GM19238 (cell line): ENCODE measurements around the gene CCDC194.

ENCODE experiments used
- DNase-seq: peaks from one replicate; pipeline ENCODE4 v3.0.0; 2011; ENCODE audit warnings: low spot score; ENCODE audit not compliant: insufficient read length

The CCDC194 gene

DNA sequence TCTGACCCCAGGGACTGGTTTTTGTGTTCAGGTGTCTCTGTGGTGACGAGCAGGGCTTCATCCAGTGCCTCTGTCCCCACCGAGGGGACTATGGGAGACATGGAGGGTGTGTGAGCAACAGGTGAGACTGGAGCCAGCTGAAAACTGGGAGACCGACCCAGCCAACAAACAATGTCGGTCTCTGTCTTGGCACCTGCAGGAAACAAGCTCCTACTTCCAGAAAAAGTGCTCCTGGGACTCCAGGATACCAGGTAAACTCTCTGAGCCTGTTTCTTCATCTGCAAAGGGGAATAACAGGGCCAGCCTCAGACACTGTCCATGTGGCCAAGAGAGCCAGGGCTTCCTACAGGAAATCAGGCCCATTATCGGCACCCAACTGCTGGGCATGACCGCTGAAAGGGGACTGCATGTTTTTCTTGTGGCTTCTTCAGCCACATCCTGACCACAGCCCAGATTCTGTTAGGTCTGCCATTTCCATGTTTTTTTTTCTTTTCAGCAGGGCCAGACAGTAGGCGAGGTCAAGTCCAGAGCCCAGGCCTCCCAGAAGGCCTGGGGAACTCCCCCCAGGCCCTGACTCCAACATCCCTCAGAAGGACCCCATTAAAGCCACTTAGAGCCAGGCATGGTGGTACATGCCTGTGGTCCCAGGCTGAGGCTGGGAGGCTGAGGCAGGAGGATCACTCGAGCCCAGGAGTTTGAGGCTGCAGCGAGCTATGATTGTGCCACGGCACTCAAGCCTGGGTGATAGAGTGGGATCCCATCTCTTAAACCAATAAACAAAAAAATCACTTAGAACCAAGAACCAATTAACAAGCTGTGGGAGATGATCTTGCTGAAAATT lies 12.3 kb upstream of the CCDC194 start:
- peak; percentile 70 for DNase-seq

DNA sequence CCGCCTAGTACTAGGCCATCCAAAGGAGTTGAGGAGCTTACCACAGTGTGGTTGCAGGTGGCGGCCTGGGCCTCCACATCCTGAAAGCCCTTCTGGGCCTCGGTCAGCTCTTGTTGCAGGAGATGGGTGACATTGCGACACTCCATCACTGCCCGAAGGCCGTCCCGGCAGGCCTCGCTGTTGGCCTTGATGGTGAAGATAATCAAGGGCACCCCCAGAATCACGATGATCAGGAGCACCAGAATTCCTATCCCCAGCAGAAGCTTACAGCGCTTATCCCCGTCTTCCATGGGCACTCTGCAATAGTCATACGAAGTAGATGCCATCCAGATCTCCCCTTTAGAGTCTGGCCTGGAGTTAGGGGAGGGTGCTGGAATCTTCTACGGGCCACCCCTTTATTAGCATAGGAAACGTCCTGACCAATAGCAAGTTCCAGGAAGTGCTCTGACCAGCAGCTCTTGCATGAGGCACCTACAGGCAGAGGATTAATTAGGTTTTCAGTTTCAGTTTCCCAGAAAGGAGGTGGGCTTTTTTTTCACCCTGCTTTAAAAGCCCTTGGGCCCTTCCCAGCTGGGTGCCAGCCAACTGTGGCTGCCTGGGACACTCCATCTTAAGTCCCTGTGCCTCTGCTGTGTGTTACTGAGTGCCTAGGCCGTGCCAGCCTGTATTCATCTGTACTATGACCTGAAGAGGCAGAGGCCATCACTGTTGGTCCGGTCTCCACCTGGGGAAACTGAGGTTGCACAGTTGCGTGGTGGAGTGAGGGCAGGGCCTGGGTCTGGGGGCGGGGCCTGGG lies 11.5 kb upstream of the CCDC194 start, which contains the start of gene BST2:
Gene BST2, minus strand, starts transcription at position 381 of the 796 bp plus-strand sequence. Its CDS starts 55 bp downstream, at position 326.
- peak; percentile 94 for DNase-seq

DNA sequence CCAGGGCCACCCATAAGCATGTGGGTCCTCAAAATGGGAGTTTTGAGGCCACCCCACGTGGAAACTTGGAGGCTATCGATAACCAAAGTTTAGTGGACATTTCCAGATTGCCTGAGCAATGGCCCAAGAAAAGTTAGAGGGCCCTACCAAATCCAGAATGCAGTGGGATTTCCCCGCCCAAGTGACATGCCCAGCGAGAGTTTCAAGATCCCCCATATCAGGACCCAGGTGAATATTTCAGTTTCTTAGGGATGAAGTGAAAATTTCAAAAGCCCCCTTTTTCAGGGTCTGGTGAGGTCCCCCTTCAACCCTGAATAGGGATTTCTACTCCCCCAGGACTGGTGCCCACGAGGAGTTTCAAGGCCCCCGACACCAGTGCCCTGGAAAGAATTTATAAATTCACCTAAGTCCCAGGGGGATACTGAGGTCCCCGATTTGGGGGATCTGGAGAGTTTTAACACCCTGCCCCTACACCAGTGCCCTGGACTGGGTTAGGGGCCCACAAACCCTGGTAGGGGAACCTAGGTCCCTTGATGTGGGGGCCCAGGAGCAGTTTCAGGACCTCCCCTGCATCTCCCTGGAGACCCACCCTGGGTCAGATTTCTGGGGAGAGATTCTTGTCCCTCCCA lies 10.7 kb upstream of the CCDC194 start:
- no peak for DNase-seq

DNA sequence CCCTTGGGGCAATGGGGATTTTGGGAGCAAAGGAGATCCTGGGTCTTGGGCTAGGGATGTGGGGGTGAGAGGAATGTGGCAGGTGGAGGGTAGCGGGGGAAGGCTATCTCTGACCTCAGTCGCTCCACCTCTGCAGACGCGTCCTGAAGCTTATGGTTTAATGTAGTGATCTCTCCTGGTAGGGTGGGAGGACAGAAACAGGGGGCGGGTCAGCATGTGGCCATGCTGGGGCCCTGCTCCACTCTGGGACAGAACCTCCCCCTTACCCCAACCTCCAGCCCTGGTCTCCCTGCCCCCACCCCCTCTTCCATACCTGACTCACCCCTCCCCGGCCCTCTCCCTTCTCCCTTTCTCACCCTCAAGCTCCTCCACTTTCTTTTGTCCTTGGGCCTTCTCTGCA lies 10.0 kb upstream of the CCDC194 start:
- DNase-seq = no peak

DNA sequence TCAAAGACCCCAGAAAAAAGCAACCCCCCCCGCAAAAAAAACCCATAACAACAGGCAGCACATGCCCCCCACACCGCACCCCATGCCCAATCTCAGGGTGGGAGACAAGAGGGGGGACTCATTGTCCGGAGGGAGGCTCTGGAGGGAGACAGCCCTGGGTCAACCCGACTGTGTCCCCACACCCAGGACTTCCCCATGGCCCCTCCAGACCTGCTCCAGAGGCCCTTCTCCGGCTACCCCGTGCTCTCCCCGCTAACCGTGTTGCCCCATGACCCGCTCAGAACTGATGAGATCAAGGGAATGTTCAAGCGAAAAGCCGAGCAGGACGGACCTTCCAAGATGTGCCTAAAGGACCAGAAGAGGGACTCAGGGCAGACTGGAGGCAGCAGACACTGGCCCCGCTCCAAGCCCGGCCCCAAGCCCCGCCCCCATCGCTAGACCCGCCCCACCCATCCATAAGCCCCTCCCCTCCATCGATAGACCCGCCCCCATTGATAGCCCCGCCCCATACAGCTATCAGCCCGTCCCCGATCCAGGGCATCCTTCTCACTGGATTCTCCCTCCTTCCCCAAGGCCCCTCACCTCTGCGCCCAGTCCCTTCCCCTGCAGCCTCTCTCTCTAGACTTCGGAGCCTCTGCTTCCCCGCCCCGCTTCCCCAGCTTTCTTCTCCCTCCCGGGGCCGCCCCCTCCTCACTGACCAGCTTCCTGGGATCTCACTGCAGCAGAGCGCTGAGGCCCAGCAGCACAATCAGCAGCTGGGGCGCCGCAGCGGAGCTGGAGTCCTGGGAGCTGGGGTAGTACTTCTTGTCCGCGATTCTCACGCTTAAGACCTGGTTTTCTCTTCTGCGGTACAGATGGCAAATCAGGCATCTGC lies 9.2 kb upstream of the CCDC194 start:
- DNase-seq = peak; percentile 62

DNA sequence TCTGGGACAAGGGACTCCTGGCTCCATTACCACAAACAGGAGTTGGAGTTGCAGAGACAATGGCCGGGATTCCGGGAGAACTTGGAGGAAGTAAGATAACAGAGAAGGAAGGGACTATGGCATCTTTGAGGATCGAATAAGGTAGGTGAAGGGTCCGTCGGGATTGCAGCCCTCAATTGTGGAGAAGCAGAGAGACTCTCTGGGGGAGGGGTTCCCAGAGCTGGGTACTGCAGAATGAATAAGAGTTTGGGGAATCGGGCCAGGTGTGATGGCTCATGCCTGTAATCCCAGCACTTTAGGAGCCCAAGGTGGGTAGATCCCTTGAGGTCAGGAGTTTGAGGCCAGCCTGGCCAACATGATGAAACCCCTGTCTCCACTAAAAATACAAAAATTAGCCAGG lies 7.6 kb upstream of the CCDC194 start:
- no peak for DNase-seq

DNA sequence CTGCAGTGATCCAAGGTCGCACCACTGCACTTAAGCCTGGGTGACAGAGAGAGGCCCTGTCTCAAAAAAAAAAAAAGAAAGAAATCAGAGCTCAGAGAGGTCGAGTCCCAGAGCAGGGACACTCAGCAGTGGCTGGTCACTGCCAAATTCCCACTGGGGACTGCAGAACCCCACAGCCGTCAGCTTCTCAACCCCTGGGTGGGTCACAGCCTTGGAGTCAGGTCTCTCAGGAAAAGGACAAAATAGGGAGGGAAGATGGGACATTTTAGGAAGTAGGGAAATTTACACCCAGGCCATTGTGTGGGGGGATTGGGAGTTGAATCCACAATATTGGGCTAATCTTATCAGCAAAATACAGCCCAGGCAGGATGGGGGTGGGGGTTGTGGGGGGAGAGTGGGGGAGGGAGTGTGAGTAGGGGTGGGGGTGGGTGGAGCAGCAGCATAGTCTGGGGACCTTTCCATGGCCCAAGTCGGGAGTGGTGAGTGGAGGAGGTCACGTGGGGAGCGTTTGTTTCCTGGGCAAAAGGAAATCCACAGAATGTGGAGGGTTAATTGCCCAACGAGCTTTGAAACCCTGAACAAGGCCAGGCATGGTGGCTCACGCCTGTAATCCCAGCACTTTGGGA lies 5.0 kb upstream of the CCDC194 start:
- no peak for DNase-seq

DNA sequence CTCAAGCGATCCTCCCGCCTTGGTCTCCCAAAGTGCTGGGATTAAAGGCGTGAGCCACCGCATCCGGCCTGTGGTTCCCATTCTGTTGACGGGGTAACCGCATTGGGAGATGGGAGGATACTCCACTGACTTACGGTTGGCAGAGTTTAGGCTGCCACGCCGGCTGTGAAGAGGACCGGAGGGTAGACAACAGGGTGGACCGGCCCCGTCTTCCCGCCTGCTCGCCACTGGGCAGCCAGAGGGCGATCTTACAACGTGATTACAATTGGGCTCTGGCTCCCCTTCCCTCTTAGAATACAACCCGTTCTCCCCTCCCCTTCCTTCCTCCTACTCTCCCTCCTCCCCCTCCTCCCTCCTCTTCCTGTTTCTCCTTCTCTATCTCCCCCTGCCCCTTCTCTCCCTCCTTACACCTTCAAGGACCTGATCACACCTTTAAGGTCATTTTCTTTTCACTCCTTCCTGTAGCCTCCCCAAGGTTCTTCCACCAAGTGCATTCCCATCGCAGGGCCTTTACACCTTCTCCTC lies 957 bp upstream of the CCDC194 start:
- DNase-seq = no peak

DNA sequence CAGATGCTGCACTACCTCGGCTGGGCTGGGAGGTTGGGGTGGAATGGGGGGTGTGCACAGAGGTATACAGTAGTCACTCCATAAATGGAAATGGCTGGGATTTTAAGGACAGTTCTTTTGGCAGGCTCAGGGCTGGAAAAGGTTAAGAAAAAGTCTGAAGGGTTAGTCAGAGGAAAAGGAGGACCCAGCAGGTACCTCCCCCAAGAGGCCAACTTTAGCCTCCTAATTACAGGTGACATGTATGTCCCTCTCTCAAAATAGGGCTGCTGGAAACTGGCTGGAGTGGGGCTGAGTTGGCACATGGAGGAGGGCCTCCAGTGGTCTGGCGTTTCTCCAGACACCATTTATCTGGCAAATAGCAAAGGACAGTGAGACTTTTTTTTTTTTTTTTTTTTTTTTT lies 994 bp downstream of the CCDC194 start:
- DNase-seq = no peak

DNA sequence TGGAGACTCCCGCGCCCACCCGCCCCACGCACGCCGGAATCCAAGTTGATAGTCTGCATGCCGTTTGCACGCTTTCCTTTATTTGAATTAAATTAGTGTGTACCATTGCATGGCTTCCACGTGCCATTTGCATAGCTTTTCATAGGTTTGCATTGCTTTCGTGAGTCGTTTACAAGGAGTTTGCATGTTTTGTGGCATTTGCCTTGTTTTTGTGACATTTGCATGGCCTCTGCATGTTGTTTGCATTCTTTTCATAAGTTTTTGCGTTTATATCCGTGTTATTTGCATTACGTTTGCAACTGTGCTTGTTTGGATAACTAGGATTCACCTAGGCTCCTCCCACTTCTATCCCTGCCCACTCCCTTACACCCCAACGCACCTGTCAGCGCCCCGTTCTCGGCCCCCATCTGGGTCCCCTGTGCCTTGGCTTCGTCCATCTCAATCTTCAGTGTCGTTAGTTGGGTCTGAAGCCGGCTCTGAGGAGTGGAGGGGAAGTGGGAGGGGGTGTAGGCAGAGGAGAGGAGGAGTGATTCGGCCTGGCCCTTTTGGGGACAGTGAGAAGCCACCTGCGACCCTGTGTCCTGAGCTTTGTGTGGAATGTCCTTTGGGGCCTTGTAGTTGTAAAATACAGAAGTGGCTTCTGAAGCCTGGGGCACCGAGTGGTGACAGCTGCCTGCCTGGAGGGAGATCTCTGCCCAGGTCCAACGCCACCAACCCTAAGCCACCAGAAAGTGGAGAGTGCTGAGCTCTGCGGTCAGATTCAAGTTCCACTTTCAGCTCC lies 2.4 kb downstream of the CCDC194 start:
- DNase-seq = no peak

DNA sequence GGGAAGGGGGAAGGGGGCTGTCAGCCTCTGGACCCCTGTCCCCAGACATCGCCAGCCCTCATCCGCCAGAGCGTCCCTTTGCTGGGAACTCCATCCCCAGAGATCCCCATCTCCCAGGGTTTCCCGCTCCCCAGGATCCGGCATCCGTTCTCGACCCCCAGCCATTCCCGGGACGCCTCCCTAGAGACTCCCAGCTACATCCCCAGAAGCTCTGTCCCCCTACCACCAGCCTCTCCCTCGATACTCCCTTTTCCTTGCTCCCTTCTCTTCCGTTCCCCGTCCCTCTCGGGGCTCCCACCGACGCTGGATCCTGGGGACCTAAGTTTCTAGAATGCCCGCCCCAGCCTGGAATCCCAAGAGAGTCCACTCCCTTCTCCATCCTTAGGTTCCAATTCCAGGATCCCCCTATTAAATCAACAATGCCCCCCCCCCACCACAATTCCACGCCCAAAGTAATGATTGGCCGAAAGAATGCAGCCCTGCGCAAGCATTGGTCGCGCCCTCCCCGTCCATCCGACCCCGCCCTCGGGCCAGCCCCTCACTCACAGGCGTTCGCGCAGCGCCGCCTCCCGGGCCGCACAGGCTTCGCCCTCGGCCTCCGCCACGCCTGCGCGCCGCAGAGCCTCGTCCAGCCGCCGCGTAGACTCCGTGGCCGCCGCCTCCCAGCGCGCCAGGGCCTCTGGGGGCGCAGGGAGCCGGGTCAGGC lies 3.2 kb downstream of the CCDC194 start:
- peak; percentile 94 for DNase-seq

DNA sequence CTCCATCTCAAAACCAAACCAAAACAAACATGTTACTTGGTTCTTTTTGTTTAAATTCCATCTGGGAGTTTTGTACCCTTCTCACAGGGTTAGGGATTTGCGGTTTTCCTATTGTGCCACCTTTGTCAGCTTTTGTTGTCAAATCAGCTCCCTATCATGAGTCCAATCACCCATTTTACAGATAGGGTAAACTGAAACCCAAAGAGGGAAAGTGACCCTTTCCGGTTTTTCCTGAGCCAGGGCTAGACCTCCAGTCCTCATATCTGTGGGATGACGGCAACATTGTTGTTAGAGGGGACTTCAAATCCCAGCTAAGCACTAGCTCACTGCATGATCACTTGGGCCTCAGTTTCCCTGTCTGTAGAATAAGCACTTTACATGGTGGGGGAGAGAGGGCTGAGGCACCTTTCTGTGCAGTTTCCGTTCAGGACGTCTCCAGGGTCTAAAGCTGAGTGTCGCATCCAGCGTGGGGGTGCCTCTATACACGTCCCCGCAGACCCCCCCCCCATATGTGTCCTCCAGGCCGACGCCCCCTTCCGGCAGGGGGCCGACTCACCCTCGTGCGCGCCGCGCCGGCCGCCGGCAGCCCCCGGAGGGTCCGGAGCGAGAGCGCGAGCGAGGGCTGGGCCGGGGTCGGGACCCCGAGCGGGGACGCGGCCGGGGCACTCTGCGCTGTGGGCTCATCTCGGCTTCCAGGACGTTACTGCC lies 3.9 kb downstream of the CCDC194 start:
- no peak for DNase-seq

DNA sequence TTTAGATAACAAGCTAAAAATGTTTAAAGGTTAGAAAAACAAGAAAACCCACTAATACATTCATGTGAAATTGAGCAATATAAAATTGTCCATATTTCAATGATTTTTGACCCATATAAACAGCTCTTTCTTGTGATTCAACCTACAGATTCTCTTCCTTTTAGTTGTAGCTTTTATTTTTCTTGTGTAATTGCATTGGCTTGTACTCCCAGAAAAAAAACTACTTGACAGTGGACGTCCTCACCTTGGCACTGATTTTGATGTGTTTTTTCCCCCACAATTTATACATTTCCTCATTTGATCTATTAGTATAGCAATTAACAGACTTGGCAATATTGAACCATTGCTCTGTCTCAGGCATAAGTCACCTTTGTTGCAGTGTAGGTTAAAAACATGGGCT lies 4.7 kb downstream of the CCDC194 start:
- no peak for DNase-seq

DNA sequence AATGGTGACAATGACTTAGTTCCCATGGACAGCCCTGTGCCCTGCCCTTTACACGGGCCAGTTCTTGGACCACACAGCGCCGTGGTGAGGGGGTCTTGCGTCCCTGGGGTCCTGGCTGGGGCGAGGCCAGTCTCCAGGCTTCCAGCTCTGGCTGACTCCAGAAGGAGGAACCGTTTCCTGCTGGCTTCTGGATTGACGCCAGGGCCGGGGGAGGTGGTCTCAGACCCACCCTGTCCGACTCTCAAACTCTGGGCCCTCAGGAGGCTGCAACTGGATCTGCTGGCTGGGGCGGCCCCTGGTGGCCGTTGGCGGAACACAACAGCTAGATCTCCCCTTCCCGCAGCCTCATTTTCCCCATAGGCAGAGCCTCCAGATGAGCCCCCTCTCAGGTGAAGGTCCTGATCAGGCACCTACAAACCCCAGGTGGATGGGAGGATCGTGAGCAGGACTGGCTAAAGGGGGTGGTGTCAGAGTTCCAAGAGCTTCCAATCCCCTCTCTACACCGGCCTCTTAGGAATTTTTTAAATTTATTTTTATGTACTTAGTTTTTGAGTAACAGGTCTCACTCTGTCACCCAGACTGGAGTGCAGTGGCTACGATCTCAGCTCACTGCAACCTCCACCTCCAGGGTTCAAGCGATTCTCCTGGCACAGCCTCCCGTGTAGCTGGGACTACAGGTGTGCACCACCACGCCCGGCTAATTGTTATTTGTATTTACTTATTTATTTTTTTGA lies 8.0 kb downstream of the CCDC194 start:
- no peak for DNase-seq

DNA sequence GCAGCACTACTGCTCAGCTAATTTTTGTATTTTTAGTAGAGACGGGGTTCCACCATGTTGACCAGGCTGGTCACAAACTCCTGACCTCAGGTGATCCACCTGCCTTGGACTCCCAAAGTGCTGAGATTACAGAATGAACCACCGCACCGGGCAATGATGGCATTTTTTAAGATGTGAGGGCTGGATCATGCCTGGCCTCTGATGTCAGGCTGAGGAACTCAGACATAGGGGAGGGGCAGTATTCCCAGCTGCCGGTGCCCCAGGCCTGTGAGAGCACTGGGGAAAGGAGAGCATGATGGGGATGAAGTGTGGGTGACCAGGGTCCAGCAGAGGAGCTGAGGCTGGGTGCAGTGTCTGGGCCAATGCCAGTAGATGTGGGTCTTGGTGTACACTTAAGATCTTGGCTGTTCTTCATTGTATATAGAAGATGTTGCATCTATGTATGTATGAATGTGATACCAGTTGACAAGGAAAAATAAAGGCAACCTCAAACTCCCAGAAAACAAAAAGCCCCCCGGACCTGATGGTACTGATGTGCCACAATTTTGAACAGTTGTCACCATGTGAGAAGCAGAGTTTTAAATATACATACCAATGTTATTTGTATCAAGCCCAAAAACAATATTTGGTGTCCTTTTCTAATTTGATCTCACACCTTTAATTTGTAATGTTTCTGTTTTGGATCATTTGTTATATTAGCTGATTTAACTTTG lies 13.4 kb downstream of the CCDC194 start:
- DNase-seq = no peak

DNA sequence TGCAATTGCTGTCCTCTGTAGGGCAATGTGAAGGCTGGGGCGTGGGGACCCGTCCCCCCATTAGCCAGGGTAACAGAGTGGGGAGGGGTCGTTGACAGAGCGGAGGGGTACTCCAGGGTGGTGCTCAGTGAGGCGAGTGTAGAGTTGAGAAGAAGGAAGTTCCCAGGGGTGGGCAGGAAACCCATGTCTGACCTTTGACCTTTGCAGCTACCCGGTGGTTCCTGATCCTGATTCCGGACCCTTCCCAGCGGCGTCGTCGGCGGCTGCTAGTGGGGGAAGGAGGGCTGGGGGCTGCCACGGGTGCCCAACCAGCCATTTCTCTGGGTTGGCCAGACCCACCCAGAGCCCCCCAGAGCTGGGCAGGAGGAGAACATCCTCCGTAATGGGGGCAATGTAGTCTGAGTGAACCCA lies 14.8 kb downstream of the CCDC194 start:
- no peak for DNase-seq

DNA sequence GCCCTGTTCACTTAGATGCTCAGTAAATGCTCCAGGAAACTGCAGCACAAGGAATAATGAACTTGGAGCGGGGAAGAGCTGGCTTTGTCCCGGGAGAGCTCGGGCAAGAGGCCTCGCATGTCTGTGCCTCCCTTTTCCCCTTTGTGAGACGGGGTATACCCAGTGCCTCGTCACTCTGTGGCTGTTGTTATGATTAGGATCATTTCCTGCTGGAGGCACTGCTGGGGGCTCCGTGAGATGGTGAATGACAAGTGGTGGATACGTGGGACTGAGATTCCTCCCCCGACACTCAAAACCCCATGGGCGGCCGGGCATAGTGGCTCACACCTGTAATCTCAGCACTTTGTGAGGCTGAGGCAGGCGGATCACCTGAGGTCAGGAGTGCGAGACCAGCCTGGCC lies 15.7 kb downstream of the CCDC194 start:
- DNase-seq = no peak
